ENCODE data around the gene NEK11. TPM values are rescaled to one million over a fixed set of nuclear protein-coding genes. Genes with fewer than 3 reads are reported as not detected.

NEK11 gene
- total RNA-seq, 1 donor from 2014 or later: 7.1 TPM

DNA sequence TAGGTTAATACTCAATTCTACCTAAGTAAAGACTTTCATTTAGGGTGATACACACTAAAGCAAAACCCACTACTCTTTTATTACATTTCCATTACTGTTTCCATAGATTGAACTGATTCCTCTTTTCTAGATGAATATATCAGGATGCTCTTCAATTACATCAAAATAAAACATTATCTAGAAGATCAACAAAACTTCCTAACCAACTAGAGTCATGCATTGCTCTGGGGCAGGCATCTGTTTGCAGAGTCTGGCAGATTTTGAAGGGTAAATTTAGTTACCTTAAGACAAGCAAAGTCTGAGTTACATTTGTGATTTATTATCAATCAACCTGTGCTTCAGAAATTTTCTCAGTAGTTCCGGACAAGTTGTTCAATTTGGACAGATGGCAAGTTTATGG is 117.1 kb downstream of the NEK11 start:
- H3K36me3 Mint-ChIP-seq (ENCODE audit: low read depth, unreplicated experiment): peaks cover 7% of the 10 kb centered on the region
- no peaks in the 10 kb centered on the region for H3K36me3 ChIP-seq (ENCODE audit: insufficient read depth, low read length)
- no peak overlapping the region for H3K27ac ChIP-seq (ENCODE audit: low read depth, low read length)
- H3K79me2 ChIP-seq (ENCODE audit: insufficient read depth, low read length): no peaks in the 10 kb centered on the region
- H3K4me1 ChIP-seq (ENCODE audit: insufficient read depth, low read length): no peaks in the 10 kb centered on the region
- FAIRE-seq (no peak), DNase-seq (ENCODE audit: low read depth) (no peak)
- H3K9ac ChIP-seq (ENCODE audit: low read length): no peak overlapping the region
- no peak overlapping the region for H3K4me3 Mint-ChIP-seq (ENCODE audit: unreplicated experiment)
- H3K4me1 Mint-ChIP-seq (ENCODE audit: low read depth, unreplicated experiment): no peaks in the 10 kb centered on the region
- H3K9me3 ChIP-seq (ENCODE audit: insufficient read depth, low read depth, low read length): no peaks in the 10 kb centered on the region
- H3K27me3 Mint-ChIP-seq (ENCODE audit: low read depth, unreplicated experiment): no peaks in the 10 kb centered on the region
- H3K27me3 ChIP-seq (ENCODE audit: insufficient read depth, low read length): no peaks in the 10 kb centered on the region
- no peak overlapping the region for H3K4me2 ChIP-seq (ENCODE audit: low read length)
- H3K4me3 ChIP-seq (ENCODE audit: insufficient read depth, low read depth, low read length): no peak overlapping the region
- H2AFZ ChIP-seq (ENCODE audit: low read depth, low read length): no peak overlapping the region
- H3K27ac Mint-ChIP-seq (ENCODE audit: unreplicated experiment): no peak overlapping the region
- H3K9me3 Mint-ChIP-seq (ENCODE audit: unreplicated experiment): peaks cover 4% of the 10 kb centered on the region
- no peak for TF ChIP-seq EZH2 (IDR thresholded peaks at IDR 0.05; ENCODE audit: insufficient read depth, low read length)
- TF ChIP-seq, protein P1, sequence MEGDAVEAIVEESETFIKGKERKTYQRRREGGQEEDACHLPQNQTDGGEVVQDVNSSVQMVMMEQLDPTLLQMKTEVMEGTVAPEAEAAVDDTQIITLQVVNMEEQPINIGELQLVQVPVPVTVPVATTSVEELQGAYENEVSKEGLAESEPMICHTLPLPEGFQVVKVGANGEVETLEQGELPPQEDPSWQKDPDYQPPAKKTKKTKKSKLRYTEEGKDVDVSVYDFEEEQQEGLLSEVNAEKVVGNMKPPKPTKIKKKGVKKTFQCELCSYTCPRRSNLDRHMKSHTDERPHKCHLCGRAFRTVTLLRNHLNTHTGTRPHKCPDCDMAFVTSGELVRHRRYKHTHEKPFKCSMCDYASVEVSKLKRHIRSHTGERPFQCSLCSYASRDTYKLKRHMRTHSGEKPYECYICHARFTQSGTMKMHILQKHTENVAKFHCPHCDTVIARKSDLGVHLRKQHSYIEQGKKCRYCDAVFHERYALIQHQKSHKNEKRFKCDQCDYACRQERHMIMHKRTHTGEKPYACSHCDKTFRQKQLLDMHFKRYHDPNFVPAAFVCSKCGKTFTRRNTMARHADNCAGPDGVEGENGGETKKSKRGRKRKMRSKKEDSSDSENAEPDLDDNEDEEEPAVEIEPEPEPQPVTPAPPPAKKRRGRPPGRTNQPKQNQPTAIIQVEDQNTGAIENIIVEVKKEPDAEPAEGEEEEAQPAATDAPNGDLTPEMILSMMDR (IDR thresholded peaks at IDR 0.05; ENCODE audit: insufficient read depth, low read depth, low read length): no peak
- no peaks in the 10 kb centered on the region for H4K20me1 ChIP-seq (ENCODE audit: insufficient read depth, low read length)

DNA sequence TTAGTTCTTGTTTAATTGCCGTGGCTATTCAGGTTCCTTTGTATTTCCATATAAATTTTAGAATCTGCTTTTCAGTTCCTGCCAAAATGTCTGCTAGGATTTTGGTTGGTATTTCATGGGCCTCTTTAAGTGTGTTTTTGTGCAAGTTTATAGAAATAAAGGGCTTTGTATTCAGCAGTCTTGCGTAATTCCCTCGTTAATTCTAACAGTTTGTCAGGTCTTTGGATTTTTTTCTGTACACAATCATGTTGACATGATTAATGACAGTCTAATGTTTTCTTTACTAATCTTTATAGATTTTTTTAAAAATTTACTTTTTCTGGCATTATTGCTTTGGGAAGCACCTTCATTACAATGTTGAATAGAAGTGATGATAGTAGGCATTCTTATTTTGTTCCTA is 120.9 kb downstream of the NEK11 start:
- DNase-seq (ENCODE audit: low read depth) (peak; percentile 8), FAIRE-seq (no peak)
- no peak overlapping the region for H3K27ac ChIP-seq (ENCODE audit: low read depth, low read length)
- H3K4me1 Mint-ChIP-seq (ENCODE audit: low read depth, unreplicated experiment): no peaks in the 10 kb centered on the region
- H3K4me3 ChIP-seq (ENCODE audit: insufficient read depth, low read depth, low read length): no peak overlapping the region
- no peak overlapping the region for H2AFZ ChIP-seq (ENCODE audit: low read depth, low read length)
- no peaks in the 10 kb centered on the region for H3K27me3 ChIP-seq (ENCODE audit: insufficient read depth, low read length)
- H3K9me3 ChIP-seq (ENCODE audit: insufficient read depth, low read depth, low read length): no peaks in the 10 kb centered on the region
- H3K4me3 Mint-ChIP-seq (ENCODE audit: unreplicated experiment): no peak overlapping the region
- H3K79me2 ChIP-seq (ENCODE audit: insufficient read depth, low read length): no peaks in the 10 kb centered on the region
- H4K20me1 ChIP-seq (ENCODE audit: insufficient read depth, low read length): no peaks in the 10 kb centered on the region
- H3K4me1 ChIP-seq (ENCODE audit: insufficient read depth, low read length): no peaks in the 10 kb centered on the region
- no peak overlapping the region for H3K27ac Mint-ChIP-seq (ENCODE audit: unreplicated experiment)
- no peaks in the 10 kb centered on the region for H3K36me3 ChIP-seq (ENCODE audit: insufficient read depth, low read length)
- no peaks in the 10 kb centered on the region for H3K36me3 Mint-ChIP-seq (ENCODE audit: low read depth, unreplicated experiment)
- no peaks in the 10 kb centered on the region for H3K27me3 Mint-ChIP-seq (ENCODE audit: low read depth, unreplicated experiment)
- no peak overlapping the region for H3K4me2 ChIP-seq (ENCODE audit: low read length)
- no peak for TF ChIP-seq EZH2 (IDR thresholded peaks at IDR 0.05; ENCODE audit: insufficient read depth, low read length)
- TF ChIP-seq, protein P1 (IDR thresholded peaks at IDR 0.05; ENCODE audit: insufficient read depth, low read depth, low read length): no peak
- H3K9ac ChIP-seq (ENCODE audit: low read length): no peak overlapping the region
- H3K9me3 Mint-ChIP-seq (ENCODE audit: unreplicated experiment): no peaks in the 10 kb centered on the region

DNA sequence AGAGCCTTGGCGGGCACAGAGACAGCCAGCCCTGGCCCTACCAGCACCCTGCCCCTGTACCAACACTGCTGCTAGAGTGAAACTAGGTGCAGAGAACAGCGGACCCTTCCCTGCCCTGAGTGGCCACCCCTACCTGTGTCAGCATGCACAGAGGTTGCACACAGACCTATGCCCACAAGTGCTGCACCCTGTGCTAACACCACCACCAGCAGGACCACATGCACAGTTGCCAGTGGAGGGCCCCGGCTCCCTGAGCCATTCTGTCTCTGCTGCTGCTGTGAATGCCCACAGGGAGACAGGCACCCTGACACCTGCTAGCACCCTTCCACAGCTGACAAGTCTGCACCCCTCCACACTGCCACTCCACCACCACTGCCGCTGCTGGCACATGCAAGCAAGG is 131.8 kb downstream of the NEK11 start:
- H3K27ac Mint-ChIP-seq (ENCODE audit: unreplicated experiment): no peak overlapping the region
- H4K20me1 ChIP-seq (ENCODE audit: insufficient read depth, low read length): no peaks in the 10 kb centered on the region

More for the DNA sequence above, 131.8 kb downstream of the NEK11 start:
- TF ChIP-seq EZH2 (IDR thresholded peaks at IDR 0.05; ENCODE audit: insufficient read depth, low read length): no peak
- TF ChIP-seq, protein P1 (IDR thresholded peaks at IDR 0.05; ENCODE audit: insufficient read depth, low read depth, low read length): no peak
- Histone ChIP-seq H3K27me3 (ENCODE audit: insufficient read depth, low read length) (no peaks in the 10 kb centered on the region), H3K79me2 (ENCODE audit: insufficient read depth, low read length) (no peaks in the 10 kb centered on the region), H3K27ac (ENCODE audit: low read depth, low read length) (no peak overlapping the region), H3K9me3 (ENCODE audit: insufficient read depth, low read depth, low read length) (no peaks in the 10 kb centered on the region), H3K36me3 (ENCODE audit: insufficient read depth, low read length) (no peaks in the 10 kb centered on the region), H3K9ac (ENCODE audit: low read length) (no peak overlapping the region), H3K4me2 (ENCODE audit: low read length) (no peak overlapping the region), H2AFZ (ENCODE audit: low read depth, low read length) (no peak overlapping the region), H3K4me3 (ENCODE audit: insufficient read depth, low read depth, low read length) (no peak overlapping the region), H3K4me1 (ENCODE audit: insufficient read depth, low read length) (no peaks in the 10 kb centered on the region)
- no peaks in the 10 kb centered on the region for H3K27me3 Mint-ChIP-seq (ENCODE audit: low read depth, unreplicated experiment)
- no peaks in the 10 kb centered on the region for H3K4me1 Mint-ChIP-seq (ENCODE audit: low read depth, unreplicated experiment)
- H3K9me3 Mint-ChIP-seq (ENCODE audit: unreplicated experiment): no peaks in the 10 kb centered on the region
- no peak for DNase-seq (ENCODE audit: low read depth)
- no peak for FAIRE-seq
- H3K4me3 Mint-ChIP-seq (ENCODE audit: unreplicated experiment): no peak overlapping the region
- H3K36me3 Mint-ChIP-seq (ENCODE audit: low read depth, unreplicated experiment): no peaks in the 10 kb centered on the region
